ENCODE data around the gene ECE2.

ECE2 gene

GRCh38 chr3:184275961-184276910, at the start of gene ECE2:
ECE2 (plus strand) TSS chr3:184276022; CDS start chr3:184276154, 132 bp downstream.
- peak; percentile 69 for DNase-seq (ENCODE audit: low spot score)

- DNase-seq (ENCODE audit: low spot score), result peak; percentile 77
Measured at GRCh38 chr3:184227481-184227935, 48.3 kb upstream of the ECE2 start.

GRCh38 chr3:184228376-184229137, 47.3 kb upstream of the ECE2 start:
- DNase-seq (ENCODE audit: low spot score), result no peak

GRCh38 chr3:184229394-184230080, 46.3 kb upstream of the ECE2 start, which contains the start of gene VWA5B2:
VWA5B2 (plus strand) TSS chr3:184229585; CDS start chr3:184230529, 944 bp downstream.
- DNase-seq (ENCODE audit: low spot score), result peak; percentile 90

- DNase-seq (ENCODE audit: low spot score), result peak; percentile 39
Measured at GRCh38 chr3:184230081-184230602, 45.7 kb upstream of the ECE2 start.

GRCh38 chr3:184230603-184231528, 45.0 kb upstream of the ECE2 start:
- no peak for DNase-seq (ENCODE audit: low spot score)

GRCh38 chr3:184231671-184232070, 44.2 kb upstream of the ECE2 start:
- no peak for DNase-seq (ENCODE audit: low spot score)

- DNase-seq (ENCODE audit: low spot score), result no peak
Measured at GRCh38 chr3:184233127-184233843, 42.5 kb upstream of the ECE2 start.

GRCh38 chr3:184234224-184234623, 41.6 kb upstream of the ECE2 start:
- peak; percentile 87 for DNase-seq (ENCODE audit: low spot score)

GRCh38 chr3:184234671-184235380, 41.0 kb upstream of the ECE2 start:
- DNase-seq (ENCODE audit: low spot score), result peak; percentile 8

- no peak for DNase-seq (ENCODE audit: low spot score)
Measured at GRCh38 chr3:184235381-184236032, 40.3 kb upstream of the ECE2 start.

GRCh38 chr3:184236033-184236410, 39.8 kb upstream of the ECE2 start:
- DNase-seq (ENCODE audit: low spot score), result peak; percentile 3

- no peak for DNase-seq (ENCODE audit: low spot score)
Measured at GRCh38 chr3:184236636-184237035, 39.2 kb upstream of the ECE2 start.

GRCh38 chr3:184237211-184237610, 38.6 kb upstream of the ECE2 start:
- no peak for DNase-seq (ENCODE audit: low spot score)

- DNase-seq (ENCODE audit: low spot score), result no peak
Measured at GRCh38 chr3:184237807-184238206, 38.0 kb upstream of the ECE2 start.

- no peak for DNase-seq (ENCODE audit: low spot score)
Measured at GRCh38 chr3:184238246-184238818, 37.5 kb upstream of the ECE2 start.

- DNase-seq (ENCODE audit: low spot score), result no peak
Measured at GRCh38 chr3:184239221-184239620, 36.6 kb upstream of the ECE2 start.

GRCh38 chr3:184239708-184240107, 36.1 kb upstream of the ECE2 start:
- no peak for DNase-seq (ENCODE audit: low spot score)
